Measurements from ENCODE around the gene MAMLD1. TPM values are rescaled to one million over a fixed set of nuclear protein-coding genes. Genes with fewer than 3 reads are reported as not detected.

MAMLD1 gene
- total and polyA plus RNA-seq, 9 of the 15 experiments (the other 6 are each of a cell fraction or from before 2014, with no cell fraction given), result 0.12 to 0.18 TPM; not detected in 7

- intact Hi-C loops (cut with micrococcal nuclease), result no loop called here
- 0% methylated on average over 7 of the region's 10 CpGs for WGBS (ENCODE audit: insufficient coverage, low coverage, missing lambda C conversion rate)
- H3K9ac ChIP-seq (ENCODE audit: insufficient read depth in 1 of 2, low read depth in 2 of 2, low read length in 2 of 2), result no peak overlapping the region
- BruUV-seq (replicated peaks), result no TSS peak
- no peaks in the 10 kb centered on the region for H3K9me3 ChIP-seq (replicated peaks; ENCODE audit: control insufficient read depth, insufficient read depth, low read depth, low read length)
- H2AFZ ChIP-seq (ENCODE audit: low read depth, low read length), result no peak overlapping the region
- DNase-seq (ENCODE audit: extremely low read depth in 1 of 4, low spot score in 3 of 4) (no peak), ATAC-seq (no peak), FAIRE-seq (no peak)
- H3K36me3 ChIP-seq (ENCODE audit: control insufficient read depth, insufficient read depth, low read length), result no peaks in the 10 kb centered on the region
- H3K4me1 ChIP-seq (replicated peaks in 1 of 2; ENCODE audit: control insufficient read depth in 2 of 2, insufficient read depth in 2 of 2, low read length in 2 of 2), result no peaks in the 10 kb centered on the region
- no peaks in the 10 kb centered on the region for H4K20me1 ChIP-seq (replicated peaks; ENCODE audit: control insufficient read depth, insufficient read depth, low read length)
- ChIA-PET CTCF (ENCODE audit: low intra/inter-chr PET ratio) (no interaction called here), POLR2A (no interaction called here)
- H3K27me3 ChIP-seq (ENCODE audit: control insufficient read depth in 2 of 2, insufficient read depth in 2 of 2, low read length in 2 of 2), result peaks cover 0 to 15% of the 10 kb centered on the region in 2 experiments; a peak in 2 of 5 replicates
- H3K79me2 ChIP-seq (ENCODE audit: control insufficient read depth, insufficient read depth, low read length), result no peaks in the 10 kb centered on the region
- in situ Hi-C loops (cut with MboI), result no loop called here
- no peak overlapping the region for H3K27ac ChIP-seq (ENCODE audit: extremely low read depth, low read depth, low read length)
- no peak overlapping the region for H3K4me3 ChIP-seq
- H3K4me2 ChIP-seq (ENCODE audit: insufficient read depth, low read length), result no peak overlapping the region
- no peaks in the 10 kb centered on the region for H3K9me1 ChIP-seq (ENCODE audit: control insufficient read depth, insufficient read depth, low read length)
- no peak for TF ChIP-seq HNRNPL (IDR thresholded peaks at IDR 0.05; ENCODE audit: low read depth, low read length)
- no peak for TF ChIP-seq NFYB (IDR thresholded peaks at IDR 0.05; ENCODE audit: extremely low read depth, insufficient read length)
- no peak for TF ChIP-seq HEY1 (CRISPR knock-in tag; IDR thresholded peaks at IDR 0.05; ENCODE audit: borderline replicate concordance)
- TF ChIP-seq ZNF583 (CRISPR knock-in tag; IDR thresholded peaks at IDR 0.05), result no peak
- TF ChIP-seq NCOA4 (IDR thresholded peaks at IDR 0.05; ENCODE audit: partially characterized antibody), result no peak
- TF ChIP-seq RREB1 (CRISPR knock-in tag; IDR thresholded peaks at IDR 0.05), result no peak
- TF ChIP-seq SLC30A9 (CRISPR knock-in tag; IDR thresholded peaks at IDR 0.05), result no peak
- TF ChIP-seq PRPF4 (IDR thresholded peaks at IDR 0.05; ENCODE audit: insufficient read depth, low read depth, low read length, poor library complexity, severe bottlenecking), result no peak
- no peak for TF ChIP-seq ELF1 (tag; IDR thresholded peaks at IDR 0.05)
- TF ChIP-seq, protein P1, sequence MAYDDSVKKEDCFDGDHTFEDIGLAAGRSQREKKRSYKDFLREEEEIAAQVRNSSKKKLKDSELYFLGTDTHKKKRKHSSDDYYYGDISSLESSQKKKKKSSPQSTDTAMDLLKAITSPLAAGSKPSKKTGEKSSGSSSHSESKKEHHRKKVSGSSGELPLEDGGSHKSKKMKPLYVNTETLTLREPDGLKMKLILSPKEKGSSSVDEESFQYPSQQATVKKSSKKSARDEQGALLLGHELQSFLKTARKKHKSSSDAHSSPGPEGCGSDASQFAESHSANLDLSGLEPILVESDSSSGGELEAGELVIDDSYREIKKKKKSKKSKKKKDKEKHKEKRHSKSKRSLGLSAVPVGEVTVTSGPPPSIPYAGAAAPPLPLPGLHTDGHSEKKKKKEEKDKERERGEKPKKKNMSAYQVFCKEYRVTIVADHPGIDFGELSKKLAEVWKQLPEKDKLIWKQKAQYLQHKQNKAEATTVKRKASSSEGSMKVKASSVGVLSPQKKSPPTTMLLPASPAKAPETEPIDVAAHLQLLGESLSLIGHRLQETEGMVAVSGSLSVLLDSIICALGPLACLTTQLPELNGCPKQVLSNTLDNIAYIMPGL (CRISPR knock-in tag; IDR thresholded peaks at IDR 0.05), result no peak
- no peak for TF ChIP-seq ZNF445 (CRISPR knock-in tag; IDR thresholded peaks at IDR 0.05; ENCODE audit: low read depth)
Measured at GRCh38 chrX:150525061-150525919, 162.2 kb downstream of the MAMLD1 start.

Data from K562 (cell line).